GM12878 (cell line): ENCODE results near the gene TSPAN31. TPM values are rescaled to one million over a fixed set of nuclear protein-coding genes. Genes with fewer than 3 reads are reported as not detected.
A peak's percentile ranks its signal among the peaks of the same experiment; 100 is the strongest.

Source experiments
- ATF2 ChIP-seq: IDR thresholded peaks from 2 replicates; pipeline ENCODE4 v1.6.1; 2012; ENCODE audit warnings: low read length, inconsistent platforms
- BMI1 ChIP-seq: fragments of 450-650 bp; IDR thresholded peaks from 2 replicates; pipeline ENCODE4 v1.6.1; 2016; ENCODE audit warnings: mild to moderate bottlenecking, moderate library complexity, borderline replicate concordance
- CBX3 ChIP-seq: fragments of 200-600 bp; sonication (generic); IDR thresholded peaks from 2 replicates; pipeline ENCODE4 v1.6.1; 2016; ENCODE audit warnings: low read depth, borderline replicate concordance
- CBX5 ChIP-seq: sonication (generic); IDR thresholded peaks from 2 replicates; pipeline ENCODE4 v1.6.1; 2016; ENCODE audit warnings: low read depth, moderate library complexity, mild to moderate bottlenecking, inconsistent platforms
- CEBPZ ChIP-seq: fragments of 150-350 bp; IDR thresholded peaks from 2 replicates; pipeline ENCODE4 v1.6.1; 2016; ENCODE audit warnings: low read depth, low read length
- CREB1 ChIP-seq: IDR thresholded peaks from 2 replicates; pipeline ENCODE4 v1.6.1; 2012; ENCODE audit warnings: low read depth, mild to moderate bottlenecking, inconsistent platforms
- EZH2 ChIP-seq: IDR thresholded peaks from 2 replicates; pipeline ENCODE4 v1.6.1; 2012; ENCODE audit warnings: low read depth, mild to moderate bottlenecking, control low read depth, inconsistent platforms, low read length, borderline replicate concordance; ENCODE audit not compliant: control insufficient read depth
- HCFC1 ChIP-seq: fragments of 150-350 bp; IDR thresholded peaks from 2 replicates; pipeline ENCODE4 v1.6.1; 2014; ENCODE audit warnings: low read length
- IKZF2 ChIP-seq, 2 experiments: fragments of 450-650 bp; IDR thresholded peaks; 2 replicates each; pipeline ENCODE4 v1.6.1; 2017; ENCODE audit warnings: mild to moderate bottlenecking in 2 of 2, moderate library complexity in 2 of 2
- JUND ChIP-seq: IDR thresholded peaks from 2 replicates; pipeline ENCODE4 v1.6.1; 2012; ENCODE audit warnings: low read depth, mild to moderate bottlenecking, low read length, improper control_type of control experiment, moderate library complexity
- MAX ChIP-seq: IDR thresholded peaks from 2 replicates; pipeline ENCODE4 v1.6.1; 2012; ENCODE audit warnings: low read depth, low read length, improper control_type of control experiment
- MEF2A ChIP-seq: IDR thresholded peaks from 2 replicates; pipeline ENCODE4 v1.6.1; 2011; ENCODE audit warnings: low read depth, mild to moderate bottlenecking, low read length, moderate library complexity; ENCODE audit not compliant: insufficient read depth
- MXI1 ChIP-seq: fragments of 150-350 bp; IDR thresholded peaks from 2 replicates; pipeline ENCODE4 v1.6.1; 2011; ENCODE audit warnings: low read depth, mild to moderate bottlenecking, inconsistent platforms, low read length, improper control_type of control experiment
- NBN ChIP-seq: fragments of 450-650 bp; IDR thresholded peaks from 2 replicates; pipeline ENCODE4 v1.6.1; 2016
- NFYB ChIP-seq: IDR thresholded peaks from 2 replicates; pipeline ENCODE4 v1.6.1; 2011; ENCODE audit warnings: low read depth, mild to moderate bottlenecking, low read length, improper control_type of control experiment, moderate library complexity; ENCODE audit not compliant: insufficient read depth
- RELA ChIP-seq: fragments of 450-650 bp; IDR thresholded peaks from 2 replicates; pipeline ENCODE4 v1.8.0; 2014; ENCODE audit warnings: borderline replicate concordance; ENCODE audit not compliant: partially characterized antibody
- SIX5 ChIP-seq: IDR thresholded peaks from 2 replicates; pipeline ENCODE4 v1.6.1; 2011; ENCODE audit warnings: mild to moderate bottlenecking, low read depth, low read length, moderate library complexity; ENCODE audit not compliant: severe bottlenecking
- SRF ChIP-seq, 2 experiments: IDR thresholded peaks; 2 replicates each; pipeline ENCODE4 v1.6.1; 2011; ENCODE audit warnings: low read depth in 2 of 2, low read length in 2 of 2, mild to moderate bottlenecking in 1 of 2, moderate library complexity in 1 of 2
- STAT1 ChIP-seq: fragments of 450-650 bp; conservative IDR thresholded peaks from 2 replicates; pipeline ENCODE4 v1.6.1; 2014; ENCODE audit warnings: antibody characterized with exemption, mild to moderate bottlenecking
- ZNF207 ChIP-seq: fragments of 450-650 bp; IDR thresholded peaks from 2 replicates; pipeline ENCODE4 v1.6.1; 2014; ENCODE audit warnings: antibody characterized with exemption, mild to moderate bottlenecking, borderline replicate concordance
- ZNF217 ChIP-seq: fragments of 450-650 bp; IDR thresholded peaks from 2 replicates; pipeline ENCODE4 v1.6.1; 2017; ENCODE audit warnings: antibody characterized with exemption, mild to moderate bottlenecking
- polyA plus RNA-seq, 11 experiments: library from polyadenylated mRNA; depleted of rRNA in 4 of 11; unstranded in 6 of 11; stranded (reverse) in 5 of 11; fragments of >200 nt; fragmentation: Nextera tagmentation in 4 of 11; fragmentation: Illumina TruSeq in 1 of 11; extraction: Ambion mirVana in 4 of 11; extraction: Trizol in 1 of 11; gene quantifications; 1 replicate in 1 of 11; 2 replicates in 10 of 11; pipeline versions ENCODE4 v1.2.1 to v1.2.3, GENCODE V29; 2011 to 2016; ENCODE audit warnings: inconsistent platforms in 2 of 11, missing spikeins in 2 of 11, low read depth in 1 of 11
- total RNA-seq, 4 experiments: library from RNA; depleted of rRNA in 3 of 4; stranded (reverse); fragments of >200 nt in 3 of 4; fragmentation: Illumina TruSeq in 1 of 4; extraction: Trizol in 1 of 4; gene quantifications; 2 replicates each; pipeline versions ENCODE4 v1.2.1 to v1.2.3, GENCODE V29; 2013 to 2021
- TF ChIP-seq, protein P1 (sequence below): fragments of 450-650 bp; formaldehyde crosslinking; IDR thresholded peaks from 2 replicates; pipeline ENCODE4 v1.5.0; 2022; ENCODE audit warnings: mild to moderate bottlenecking, missing genetic modification characterization

TSPAN31 gene
- total and polyA plus RNA-seq, 10 of the 15 experiments (the other 5 are each of a cell fraction or from before 2014, with no cell fraction given) = 11.8 to 32.2 (median 24.7) TPM

GRCh38 chr12:57782608-57783465, 38.0 kb downstream of the TSPAN31 start, which contains the start of gene TSFM (continued):
- no peak for TF ChIP-seq EZH2
- TF ChIP-seq, protein P1, sequence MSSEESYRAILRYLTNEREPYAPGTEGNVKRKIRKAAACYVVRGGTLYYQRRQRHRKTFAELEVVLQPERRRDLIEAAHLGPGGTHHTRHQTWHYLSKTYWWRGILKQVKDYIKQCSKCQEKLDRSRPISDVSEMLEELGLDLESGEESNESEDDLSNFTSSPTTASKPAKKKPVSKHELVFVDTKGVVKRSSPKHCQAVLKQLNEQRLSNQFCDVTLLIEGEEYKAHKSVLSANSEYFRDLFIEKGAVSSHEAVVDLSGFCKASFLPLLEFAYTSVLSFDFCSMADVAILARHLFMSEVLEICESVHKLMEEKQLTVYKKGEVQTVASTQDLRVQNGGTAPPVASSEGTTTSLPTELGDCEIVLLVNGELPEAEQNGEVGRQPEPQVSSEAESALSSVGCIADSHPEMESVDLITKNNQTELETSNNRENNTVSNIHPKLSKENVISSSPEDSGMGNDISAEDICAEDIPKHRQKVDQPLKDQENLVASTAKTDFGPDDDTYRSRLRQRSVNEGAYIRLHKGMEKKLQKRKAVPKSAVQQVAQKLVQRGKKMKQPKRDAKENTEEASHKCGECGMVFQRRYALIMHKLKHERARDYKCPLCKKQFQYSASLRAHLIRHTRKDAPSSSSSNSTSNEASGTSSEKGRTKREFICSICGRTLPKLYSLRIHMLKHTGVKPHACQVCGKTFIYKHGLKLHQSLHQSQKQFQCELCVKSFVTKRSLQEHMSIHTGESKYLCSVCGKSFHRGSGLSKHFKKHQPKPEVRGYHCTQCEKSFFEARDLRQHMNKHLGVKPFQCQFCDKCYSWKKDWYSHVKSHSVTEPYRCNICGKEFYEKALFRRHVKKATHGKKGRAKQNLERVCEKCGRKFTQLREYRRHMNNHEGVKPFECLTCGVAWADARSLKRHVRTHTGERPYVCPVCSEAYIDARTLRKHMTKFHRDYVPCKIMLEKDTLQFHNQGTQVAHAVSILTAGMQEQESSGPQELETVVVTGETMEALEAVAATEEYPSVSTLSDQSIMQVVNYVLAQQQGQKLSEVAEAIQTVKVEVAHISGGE = no peak
- peak in 1 of 2 experiments; percentile 82; a peak in 1 of 4 replicates for TF ChIP-seq SRF (IDR thresholded peaks at IDR 0.05; ENCODE audit: low read depth in 2 of 2, low read length in 2 of 2)
- peak; percentile 64 for TF ChIP-seq SIX5
- TF ChIP-seq IKZF2 (IDR thresholded peaks at IDR 0.05) = no peak
- TF ChIP-seq CBX3 = no peak
- TF ChIP-seq HCFC1 = peak; percentile 80
- peak; percentile 97 for TF ChIP-seq MXI1
- TF ChIP-seq ZNF217 = no peak
- TF ChIP-seq NFYB = no peak
- TF ChIP-seq ZNF207 = peak; percentile 78; the same call in 1 of the 2 replicates
- peak; percentile 77; the same call in 1 of the 2 replicates for TF ChIP-seq STAT1
- TF ChIP-seq CEBPZ = no peak; the same call in 1 of the 2 replicates
- TF ChIP-seq NBN = peak; percentile 94
- TF ChIP-seq JUND = no peak
- peak; percentile 22; the same call in 1 of the 2 replicates for TF ChIP-seq ATF2
- TF ChIP-seq CREB1 = peak; percentile 98
- TF ChIP-seq MEF2A = peak; percentile 75; the same call in 1 of the 2 replicates
- TF ChIP-seq RELA = peak; percentile 81
- TF ChIP-seq BMI1 = no peak
- peak; percentile 83 for TF ChIP-seq MAX
- peak; percentile 61; the same call in 1 of the 2 replicates for TF ChIP-seq CBX5
